Hepatocyte (in vitro differentiated cells): ENCODE data around the gene ADGRV1. TPM values are rescaled to one million over a fixed set of nuclear protein-coding genes. Genes with fewer than 3 reads are reported as not detected.

Source experiments
- DNase-seq: peaks from one replicate; pipeline ENCODE4 v3.0.0-alpha.2; 2016; ENCODE audit warnings: low spot score
- H2AFZ ChIP-seq: fragments of 200-600 bp; sonication (generic); 2 replicates; pipeline ENCODE4 v1.6.0; 2016; ENCODE audit warnings: antibody characterized with exemption, mild to moderate bottlenecking
- H3K27ac ChIP-seq: fragments of 200-600 bp; sonication (generic); 2 replicates; pipeline ENCODE4 v1.5.1; 2016; ENCODE audit warnings: mild to moderate bottlenecking
- H3K27me3 ChIP-seq: fragments of 200-600 bp; sonication (generic); 2 replicates; pipeline ENCODE4 v1.6.1; 2016
- H3K36me3 ChIP-seq: fragments of 200-600 bp; sonication (generic); replicated peaks from 2 replicates; pipeline ENCODE4 v1.5.1; 2016; ENCODE audit warnings: low read depth; ENCODE audit not compliant: insufficient read depth
- H3K4me1 ChIP-seq: fragments of 200-600 bp; sonication (generic); 2 replicates; pipeline ENCODE4 v1.5.1; 2016; ENCODE audit warnings: mild to moderate bottlenecking, moderate library complexity; ENCODE audit not compliant: insufficient read depth
- H3K4me2 ChIP-seq: fragments of 200-600 bp; sonication (generic); 2 replicates; pipeline ENCODE4 v1.6.0; 2016
- H3K4me3 ChIP-seq: fragments of 200-600 bp; sonication (generic); 2 replicates; pipeline ENCODE4 v1.5.1; 2016; ENCODE audit warnings: mild to moderate bottlenecking
- H3K79me2 ChIP-seq: fragments of 200-600 bp; sonication (generic); 2 replicates; pipeline ENCODE4 v1.6.0; 2017; ENCODE audit warnings: mild to moderate bottlenecking
- H3K9me2 ChIP-seq: fragments of 200-600 bp; sonication (generic); replicated peaks from 2 replicates; pipeline ENCODE4 v1.6.0; 2017; ENCODE audit warnings: mild to moderate bottlenecking; ENCODE audit not compliant: insufficient read depth
- H3K9me3 ChIP-seq: fragments of 200-600 bp; sonication (generic); 2 replicates; pipeline ENCODE4 v1.5.1; 2016; ENCODE audit warnings: low read depth, mild to moderate bottlenecking
- H4K20me1 ChIP-seq: fragments of 200-600 bp; sonication (generic); 2 replicates; pipeline ENCODE4 v1.6.0; 2016; ENCODE audit warnings: mild to moderate bottlenecking; ENCODE audit not compliant: insufficient read depth, poor library complexity, severe bottlenecking
- CTCF ChIP-seq: fragments of 200-600 bp; sonication (generic); IDR thresholded peaks from 2 replicates; pipeline ENCODE4 v1.5.1; 2016; ENCODE audit warnings: antibody characterized with exemption, mild to moderate bottlenecking; ENCODE audit not compliant: poor library complexity
- EZH2 ChIP-seq: fragments of 200-600 bp; sonication (generic); IDR thresholded peaks from 2 replicates; pipeline ENCODE4 v1.6.1; 2016; ENCODE audit warnings: antibody characterized with exemption, mild to moderate bottlenecking, borderline replicate concordance
- EZH2phosphoT487 ChIP-seq: fragments of 200-600 bp; sonication (generic); IDR thresholded peaks from one replicate; pipeline ENCODE4 v1.6.1; 2018; ENCODE audit warnings: antibody characterized with exemption, mild to moderate bottlenecking, low read depth, moderate library complexity; ENCODE audit not compliant: unreplicated experiment, severe bottlenecking
- WGBS: methylation state at CpG from one replicate; pipeline ENCODE4 v1.1.6; 2016; ENCODE audit warnings: low lambda C conversion rate; ENCODE audit errors: missing lambda C conversion rate; 5-methylcytosine and 5-hydroxymethylcytosine counted together
- polyA plus RNA-seq: library from polyadenylated mRNA; unstranded; fragments of >200 nt; fragmentation: Nextera tagmentation; extraction: Ambion mirVana; gene quantifications from 2 replicates; pipeline ENCODE4 v1.2.1, GENCODE V29; 2016
- total RNA-seq: library from RNA; depleted of rRNA; stranded (reverse); fragments of >200 nt; gene quantifications from 2 replicates; pipeline ENCODE4 v1.2.3, GENCODE V29; 2014

Gene ADGRV1
- total and polyA plus RNA-seq, 2 experiments from 2014 or later = 74.9 to 88.3 TPM

- Histone ChIP-seq H3K36me3 (no peaks in the 10 kb centered on the region), H3K4me3 (no peak overlapping the region), H3K27me3 (no peaks in the 10 kb centered on the region), H2AFZ (no peak overlapping the region), H4K20me1 (no peaks in the 10 kb centered on the region), H3K4me2 (peak overlapping the region; percentile 37), H3K27ac (peak overlapping the region; percentile 11), H3K9me2 (no peaks in the 10 kb centered on the region), H3K9me3 (no peaks in the 10 kb centered on the region), H3K4me1 (no peaks in the 10 kb centered on the region), H3K79me2 (no peaks in the 10 kb centered on the region)
- TF ChIP-seq EZH2phosphoT487 = no peak
- TF ChIP-seq CTCF = peak; percentile 67
- WGBS = 13% methylated on average over 2 of the region's 2 CpGs
- DNase-seq = no peak
These were observed 307.7 kb downstream of the ADGRV1 start for GRCh38 chr5:90866333-90866732.

GRCh38 chr5:90866915-90867731 lies 308.5 kb downstream of the ADGRV1 start:
- Histone ChIP-seq H3K79me2 (no peaks in the 10 kb centered on the region), H4K20me1 (no peaks in the 10 kb centered on the region), H3K27me3 (no peaks in the 10 kb centered on the region), H3K4me3 (no peak overlapping the region), H3K9me3 (no peaks in the 10 kb centered on the region), H3K9me2 (no peaks in the 10 kb centered on the region), H3K4me2 (peak overlapping the region; percentile 37), H3K27ac (peak overlapping the region; percentile 11), H2AFZ (no peak overlapping the region), H3K4me1 (no peaks in the 10 kb centered on the region), H3K36me3 (no peaks in the 10 kb centered on the region)
- no peak for DNase-seq
- TF ChIP-seq EZH2 (no peak), EZH2phosphoT487 (no peak), CTCF (no peak)
- WGBS = 87% methylated on average over 5 of the region's 5 CpGs

GRCh38 chr5:90868799-90869198 lies 310.2 kb downstream of the ADGRV1 start:
- no peaks in the 10 kb centered on the region for H3K4me1 ChIP-seq
- no peak overlapping the region for H3K27ac ChIP-seq
- no peaks in the 10 kb centered on the region for H3K9me2 ChIP-seq
- 96% methylated on average over 4 of the region's 4 CpGs for WGBS
- H4K20me1 ChIP-seq = no peaks in the 10 kb centered on the region
- H3K9me3 ChIP-seq = no peaks in the 10 kb centered on the region
- H3K36me3 ChIP-seq = no peaks in the 10 kb centered on the region
- H3K4me2 ChIP-seq = no peak overlapping the region
- H3K4me3 ChIP-seq = no peak overlapping the region
- TF ChIP-seq EZH2 (no peak), EZH2phosphoT487 (no peak), CTCF (no peak)
- no peak overlapping the region for H2AFZ ChIP-seq
- DNase-seq = no peak
- no peaks in the 10 kb centered on the region for H3K79me2 ChIP-seq
- H3K27me3 ChIP-seq = no peaks in the 10 kb centered on the region
